IMR-90 (cell line): ENCODE measurements around the gene ASB16. TPM values are rescaled to one million over a fixed set of nuclear protein-coding genes. Genes with fewer than 3 reads are reported as not detected.

Experiments
- ATAC-seq: fragments of 200-7000 bp; cut with Tn5 transposase; 2 replicates; pipeline ENCODE4 v1.9.1; 2020; ENCODE audit warnings: low read depth, mild to moderate bottlenecking, moderate library complexity
- BruUV-seq: library from RNA; stranded (reverse); fragments of 400-500 nt; replicated peaks from 2 replicates; lab custom pipeline; 2021; lab: Mats Ljungman, UMichigan
- CTCF ChIA-PET: fragments of 300-600 bp; formaldehyde crosslinking; extraction: SDS; loops from one replicate; lab custom pipeline; 2021; ENCODE audit warnings: antibody characterized with exemption; lab: Yijun Ruan, JAX
- POLR2A ChIA-PET: fragments of 300-600 bp; sonication (Branson Sonifier 250); formaldehyde crosslinking; loops from one replicate; lab custom pipeline; 2022; ENCODE audit warnings: antibody characterized with exemption; ENCODE audit not compliant: unreplicated experiment; lab: Charles Lee
- DNase-seq: peaks from one replicate; pipeline ENCODE4 v3.0.0; 2013
- H2AFZ ChIP-seq: replicated peaks from 2 replicates; pipeline ENCODE3; 2013; ENCODE audit warnings: low read length, mild to moderate bottlenecking; ENCODE audit not compliant: poor library complexity
- H2AK5ac ChIP-seq: 2 replicates; pipeline ENCODE4 v1.6.1; 2013; ENCODE audit warnings: low read depth, low read length, inconsistent platforms
- H2AK9ac ChIP-seq: replicated peaks from 2 replicates; pipeline ENCODE3; 2013; ENCODE audit warnings: mild to moderate bottlenecking, low read depth, low read length, moderate library complexity; ENCODE audit not compliant: poor library complexity
- H2BK120ac ChIP-seq: 2 replicates; pipeline ENCODE4 v1.6.1; 2013; ENCODE audit warnings: low read depth, low read length, inconsistent platforms
- H2BK15ac ChIP-seq: 3 replicates; pipeline ENCODE4 v1.6.1; 2013; ENCODE audit warnings: low read depth, low read length, inconsistent platforms
- H2BK20ac ChIP-seq: 2 replicates; pipeline ENCODE4 v1.6.1; 2013; ENCODE audit warnings: low read depth, mild to moderate bottlenecking, inconsistent platforms, low read length, moderate library complexity
- H2BK5ac ChIP-seq: 2 replicates; pipeline ENCODE4 v1.6.1; 2013; ENCODE audit warnings: mild to moderate bottlenecking, low read depth, low read length, inconsistent platforms; ENCODE audit not compliant: poor library complexity, severe bottlenecking
- H3K14ac ChIP-seq: replicated peaks from 2 replicates; pipeline ENCODE4 v1.6.1; 2013; ENCODE audit warnings: low read depth, low read length, inconsistent platforms
- H3K18ac ChIP-seq: 2 replicates; pipeline ENCODE4 v1.6.1; 2013; ENCODE audit warnings: low read depth, low read length, control low read depth
- H3K23ac ChIP-seq: 2 replicates; pipeline ENCODE4 v1.6.1; 2013; ENCODE audit warnings: low read depth, low read length, inconsistent platforms
- H3K27ac ChIP-seq: 2 replicates; pipeline ENCODE4 v1.5.1; 2013; ENCODE audit warnings: mild to moderate bottlenecking, control low read depth, low read length; ENCODE audit not compliant: insufficient read depth
- H3K27me3 ChIP-seq: 2 replicates; pipeline ENCODE4 v1.6.1; 2013; ENCODE audit warnings: low read length; ENCODE audit not compliant: control insufficient read depth, insufficient read depth
- H3K36me3 ChIP-seq: 2 replicates; pipeline ENCODE4 v1.6.1; 2013; ENCODE audit warnings: low read length, mixed read lengths; ENCODE audit not compliant: control insufficient read depth, insufficient read depth
- H3K4ac ChIP-seq: 2 replicates; pipeline ENCODE4 v1.6.1; 2013; ENCODE audit warnings: low read depth, low read length, inconsistent platforms
- H3K4me1 ChIP-seq: 2 replicates; pipeline ENCODE4 v1.6.1; 2013; ENCODE audit warnings: low read length, mixed read lengths; ENCODE audit not compliant: control insufficient read depth, insufficient read depth
- H3K4me2 ChIP-seq: 2 replicates; pipeline ENCODE4 v1.6.1; 2013; ENCODE audit warnings: low read depth, mild to moderate bottlenecking, control low read depth, low read length, moderate library complexity
- H3K4me3 ChIP-seq: 2 replicates; pipeline ENCODE4 v1.5.1; 2013; ENCODE audit warnings: low read depth, mild to moderate bottlenecking, control low read depth, low read length, moderate library complexity; ENCODE audit not compliant: insufficient read depth
- H3K56ac ChIP-seq: 2 replicates; pipeline ENCODE4 v1.6.1; 2013; ENCODE audit warnings: low read length, inconsistent platforms; ENCODE audit not compliant: insufficient read depth; ENCODE audit errors: extremely low read depth
- H3K79me1 ChIP-seq, 2 experiments: 2 replicates each; pipeline ENCODE4 v1.6.1; 2013; ENCODE audit warnings: low read length in 2 of 2, inconsistent platforms in 1 of 2, low read depth in 1 of 2
- H3K9ac ChIP-seq: 2 replicates; pipeline ENCODE4 v1.6.1; 2013; ENCODE audit warnings: low read depth, low read length, control low read depth
- H3K9me1 ChIP-seq: 2 replicates; pipeline ENCODE4 v1.6.1; 2013; ENCODE audit warnings: low read length, inconsistent platforms; ENCODE audit not compliant: insufficient read depth
- H3K9me3 ChIP-seq: 2 replicates; pipeline ENCODE4 v1.6.1; 2013; ENCODE audit warnings: low read length; ENCODE audit not compliant: control insufficient read depth, insufficient read depth
- H4K20me1 ChIP-seq: 2 replicates; pipeline ENCODE4 v1.6.1; 2013; ENCODE audit warnings: low read length, inconsistent platforms; ENCODE audit not compliant: insufficient read depth
- H4K5ac ChIP-seq: 2 replicates; pipeline ENCODE4 v1.6.1; 2013; ENCODE audit warnings: mild to moderate bottlenecking, low read depth, low read length, control low read depth
- H4K8ac ChIP-seq, 2 experiments: 2 replicates each; pipeline ENCODE4 v1.6.1; 2013; ENCODE audit warnings: low read depth in 2 of 2, low read length in 2 of 2, control low read depth in 1 of 2, inconsistent platforms in 1 of 2
- H4K91ac ChIP-seq: 2 replicates; pipeline ENCODE4 v1.6.1; 2013; ENCODE audit warnings: low read depth, low read length, inconsistent platforms; ENCODE audit not compliant: insufficient read depth
- CEBPB ChIP-seq: IDR thresholded peaks from 2 replicates; pipeline ENCODE4 v1.6.1; 2012; ENCODE audit warnings: low read depth, low read length, improper control_type of control experiment
- CHD1 ChIP-seq: IDR thresholded peaks from 2 replicates; pipeline ENCODE4 v1.6.1; 2012; ENCODE audit warnings: low read depth, low read length, improper control_type of control experiment
- CTCF ChIP-seq: conservative IDR thresholded peaks from 2 replicates; pipeline ENCODE4 v1.5.1; 2012; ENCODE audit warnings: mild to moderate bottlenecking, low read depth, low read length, improper control_type of control experiment
- ELK1 ChIP-seq: fragments of 150-350 bp; IDR thresholded peaks from 2 replicates; pipeline ENCODE4 v1.6.1; 2016; ENCODE audit warnings: low read depth, mild to moderate bottlenecking, low read length, moderate library complexity, borderline replicate concordance
- MAZ ChIP-seq: IDR thresholded peaks from 2 replicates; pipeline ENCODE4 v1.6.1; 2012; ENCODE audit warnings: low read depth, mild to moderate bottlenecking, low read length, improper control_type of control experiment, moderate library complexity, borderline replicate concordance
- MXI1 ChIP-seq: IDR thresholded peaks from 2 replicates; pipeline ENCODE4 v1.6.1; 2012; ENCODE audit warnings: low read depth, mild to moderate bottlenecking, low read length, moderate library complexity, borderline replicate concordance
- POLR2A ChIP-seq: IDR thresholded peaks from 2 replicates; pipeline ENCODE4 v1.6.1; 2012; ENCODE audit warnings: mild to moderate bottlenecking, low read depth, low read length
- RAD21 ChIP-seq: IDR thresholded peaks from 2 replicates; pipeline ENCODE4 v1.6.1; 2012; ENCODE audit warnings: low read length, improper control_type of control experiment
- RFX5 ChIP-seq: IDR thresholded peaks from 2 replicates; pipeline ENCODE4 v1.8.0; 2012; ENCODE audit warnings: low read depth, mild to moderate bottlenecking, low read length, moderate library complexity
- SMC3 ChIP-seq: fragments of 150-350 bp; IDR thresholded peaks from 2 replicates; pipeline ENCODE4 v1.6.1; 2016; ENCODE audit warnings: low read depth, mild to moderate bottlenecking, antibody characterized with exemption, low read length, moderate library complexity
- WGBS, 2 experiments: methylation state at CpG; one replicate each; pipeline versions ENCODE4 v1.1.5 to v1.1.7; 2013; ENCODE audit warnings: missing lambda C conversion rate in 2 of 2; ENCODE audit not compliant: insufficient read length in 1 of 2; ENCODE audit errors: extremely low coverage in 2 of 2; 5-methylcytosine and 5-hydroxymethylcytosine counted together
- dilution Hi-C: fragments of 300-500 bp; cut with HindIII; formaldehyde crosslinking; loops from one replicate; pipeline ENCODE4 v1.14.3; 2018; ENCODE audit warnings: low sequenced_read_pairs; ENCODE audit not compliant: unreplicated experiment
- in situ Hi-C: fragments of 300-500 bp; cut with MboI; formaldehyde crosslinking; loops from 3 replicates; pipeline ENCODE4 v1.14.3; 2019; ENCODE audit warnings: low sequenced_read_pairs, inconsistent platforms, mixed read lengths
- intact Hi-C: fragments of 100-400 bp; cut with micrococcal nuclease; formaldehyde crosslinking; loops from 2 replicates; pipeline ENCODE4 v1.10.0; 2022
- polyA plus RNA-seq, 3 experiments: library from polyadenylated mRNA; depleted of rRNA; stranded (reverse); fragments of >200 nt; gene quantifications; 2 replicates each; pipeline ENCODE4 v1.2.3, GENCODE V29; 2012; ENCODE audit warnings: low replicate concordance in 1 of 3
- total RNA-seq: library from RNA; depleted of rRNA; stranded (reverse); fragments of >200 nt; gene quantifications from 2 replicates; pipeline ENCODE4 v1.2.3, GENCODE V29; 2012

Gene ASB16
- total and polyA plus RNA-seq, 2 of the 4 experiments (the other 2 are of a cell fraction) = 0.05 TPM; not detected in 1

GRCh38 chr17:44218344-44219107 lies 48.0 kb downstream of the ASB16 start (continued):
- TF ChIP-seq RFX5 = no peak
- TF ChIP-seq MAZ = peak; percentile 97
- TF ChIP-seq MXI1 = peak; percentile 45; the same call in 1 of the 2 replicates

- H4K91ac ChIP-seq = no peak overlapping the region; the same call in 1 of the 2 replicates
- in situ Hi-C loops (loop anchor here (25.0 kb wide), 2 partner anchors 293 to 418 kb away; partner anchors contain the start of gene GPATCH8), dilution Hi-C loops (no loop called here), intact Hi-C loops (loop anchor here (1.0 to 10.0 kb wide), 2 partner anchors 106 to 286 kb away; partner anchors contain the start of gene GPATCH8)
- H2AFZ ChIP-seq = peak overlapping the region; percentile 74
- H2BK20ac ChIP-seq = no peak overlapping the region
- BruUV-seq = no TSS peak
- H3K4me3 ChIP-seq = peak overlapping the region; percentile 61
- TF ChIP-seq RAD21 (peak; percentile 25; the same call in 1 of the 2 replicates), SMC3 (peak; percentile 8; the same call in 1 of the 2 replicates), CEBPB (no peak), RFX5 (no peak), MAZ (peak; percentile 81), CTCF (peak; percentile 58), POLR2A (peak; percentile 57), ELK1 (no peak), CHD1 (no peak; the same call in 1 of the 2 replicates)
- H3K4me2 ChIP-seq = no peak overlapping the region
- ChIA-PET CTCF (interaction anchor here (1.2 kb wide), 1 partner anchor 9 kb away, joined by 7 read pairs; no protein-coding TSS in a partner anchor), POLR2A (interaction anchor here (0.7 kb wide), 1 partner anchor 132 kb away, joined by 3 read pairs; no protein-coding TSS in a partner anchor)
- no peaks in the 10 kb centered on the region for H3K27me3 ChIP-seq
- H3K79me1 ChIP-seq = peaks cover 32 to 64% of the 10 kb centered on the region in 2 experiments
- H2BK120ac ChIP-seq = no peak overlapping the region
- DNase-seq (peak; percentile 65), ATAC-seq (peak; percentile 48)
- H3K4me1 ChIP-seq = peaks cover 15% of the 10 kb centered on the region
- H2AK5ac ChIP-seq = no peak overlapping the region; the same call in 1 of the 2 replicates
- peak overlapping the region; percentile 78 for H3K4ac ChIP-seq
- peak overlapping the region; percentile 48 for H3K14ac ChIP-seq
- no peak overlapping the region for H4K8ac ChIP-seq
- H3K18ac ChIP-seq = no peak overlapping the region
- no peaks in the 10 kb centered on the region for H3K9me3 ChIP-seq
- H2BK15ac ChIP-seq = no peak overlapping the region
- H2AK9ac ChIP-seq = peak overlapping the region; percentile 98
- H3K9me1 ChIP-seq = peaks cover 20% of the 10 kb centered on the region
- no peak overlapping the region for H4K5ac ChIP-seq
- H3K9ac ChIP-seq = peak overlapping the region; percentile 40
- H2BK5ac ChIP-seq = peak overlapping the region; percentile 78
- H3K23ac ChIP-seq = no peak overlapping the region
- 2% methylated on average over 33 of the region's 73 CpGs; no CpG with 5 or more reads in 1 of the 2 experiments for WGBS, 2 experiments
- peaks cover 28% of the 10 kb centered on the region for H4K20me1 ChIP-seq
- peak overlapping the region; percentile 92 for H3K27ac ChIP-seq
- peaks cover 28% of the 10 kb centered on the region for H3K36me3 ChIP-seq
- H3K56ac ChIP-seq = peak overlapping the region; percentile 38; the same call in 1 of the 2 replicates
These were observed 48.7 kb downstream of the ASB16 start for GRCh38 chr17:44219108-44219615.
